ENCODE data around the gene HCST.
"Not testable (repeated sequence)": the region's sequence is repeated elsewhere in the genome, so short reads cannot be mapped to it uniquely, and the experiment has no call there.

Gene HCST

DNA sequence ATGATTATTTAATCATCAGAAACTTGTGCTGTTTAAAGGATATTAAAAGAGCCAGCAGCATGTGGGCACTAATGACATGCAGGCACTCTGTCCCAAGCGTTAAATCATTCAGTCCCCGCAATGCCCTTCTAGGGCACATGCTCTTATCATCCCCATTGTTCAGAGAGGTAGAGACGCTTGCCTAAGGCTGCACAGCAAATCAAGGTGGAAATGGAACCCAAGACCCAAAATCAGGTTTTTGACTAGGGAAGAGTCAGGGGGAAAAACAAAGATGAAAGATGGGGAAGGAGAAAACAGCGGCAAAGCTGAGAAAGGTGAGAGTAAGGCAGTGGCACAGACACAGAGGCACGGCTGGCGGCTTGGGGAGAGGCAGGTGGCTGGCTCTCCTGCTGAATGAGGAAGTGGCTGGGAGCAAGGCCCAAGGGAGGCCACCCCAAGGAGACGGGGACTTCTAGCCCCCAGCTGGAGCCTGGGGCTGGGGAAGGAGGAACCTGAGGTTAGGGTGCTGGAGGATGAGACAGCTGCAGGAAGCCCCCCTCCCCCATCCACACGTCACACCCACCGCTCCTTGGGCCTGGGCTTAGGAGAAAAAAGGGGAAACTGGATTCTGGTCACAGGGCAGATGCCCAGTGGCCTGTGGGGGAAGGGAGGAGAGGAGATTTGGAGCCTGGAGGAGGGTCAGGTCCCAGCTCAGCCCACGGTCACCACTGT lies 6.8 kb downstream of the HCST start:
- Histone ChIP-seq H3K14ac (ENCODE audit: low read length) (no peak overlapping the region), H2AK5ac (ENCODE audit: low read depth, low read length) (no peak overlapping the region), H3K27me3 (ENCODE audit: control insufficient read depth in 3 of 3, insufficient read depth in 3 of 3, low read depth in 1 of 3, low read length in 3 of 3) (peaks cover 0 to 10% (median 0%) of the 10 kb centered on the region in 3 experiments), H2BK15ac (ENCODE audit: low read length) (peak overlapping the region; percentile 77), H3K79me1 (ENCODE audit: low read depth, low read length) (no peaks in the 10 kb centered on the region), H3K36me3 (replicated peaks in 1 of 2; ENCODE audit: control insufficient read depth in 2 of 2, insufficient read depth in 2 of 2, low read length in 2 of 2) (no peaks in the 10 kb centered on the region), H4K91ac (ENCODE audit: low read depth, low read length, poor library complexity) (no peak overlapping the region), H3K4me2 (ENCODE audit: insufficient read depth, low read length, poor library complexity, severe bottlenecking) (no peak overlapping the region), H2BK12ac (ENCODE audit: low read length) (no peak overlapping the region), H3K27ac (replicated peaks; ENCODE audit: low read length) (no peak overlapping the region), H2BK5ac (ENCODE audit: low read length) (no peak overlapping the region), H2AFZ (ENCODE audit: low read length) (peak overlapping the region; percentile 56), H4K8ac (ENCODE audit: low read depth, low read length) (no peak overlapping the region), H3K23ac (ENCODE audit: low read depth, low read length, poor library complexity) (no peak overlapping the region), H3K9me3 (replicated peaks in 1 of 2; ENCODE audit: control insufficient read depth in 2 of 2, insufficient read depth in 1 of 2, low read depth in 1 of 2, low read length in 2 of 2) (no peaks in the 10 kb centered on the region), H3K4ac (ENCODE audit: low read length) (no peak overlapping the region), H3K4me3 (ENCODE audit: low read length in 2 of 2) (no peak overlapping the region), H3K9ac (ENCODE audit: low read depth, low read length, poor library complexity) (no peak overlapping the region), H3K18ac (ENCODE audit: low read length) (peak overlapping the region; percentile 77), H3K4me1 (ENCODE audit: control insufficient read depth in 2 of 2, insufficient read depth in 1 of 2, low read depth in 1 of 2, low read length in 2 of 2) (peaks cover 5 to 12% of the 10 kb centered on the region in 2 donors), H2BK120ac (ENCODE audit: low read depth, low read length) (no peak overlapping the region)
- no peak for DNase-seq (ENCODE audit: low spot score)
- WGBS, 2 donors (ENCODE audit: extremely low coverage in 2 of 2, insufficient read length in 2 of 2, insufficient replicate concordance in 1 of 2) = no CpG with 5 or more reads among the region's 10 CpGs

DNA sequence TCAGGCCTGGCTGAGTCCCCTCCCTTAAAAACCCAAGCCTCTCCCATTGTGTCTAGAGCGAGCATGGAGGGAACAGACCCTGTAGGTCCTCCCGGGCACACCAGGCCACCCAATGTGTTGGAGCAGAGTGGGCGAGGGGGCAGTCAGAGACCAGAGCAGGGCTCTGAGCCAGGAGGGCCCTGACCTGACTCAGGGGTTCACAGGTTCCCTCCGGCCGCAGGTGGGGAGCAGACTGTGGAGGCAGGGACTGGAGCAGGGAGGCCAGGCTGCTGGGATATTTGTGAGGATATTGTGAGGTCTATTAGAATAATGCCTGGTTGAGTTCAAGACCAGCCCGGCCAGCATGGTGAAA lies 7.3 kb downstream of the HCST start:
- no peak overlapping the region for H3K4ac ChIP-seq (ENCODE audit: low read length)
- no peak overlapping the region for H3K9ac ChIP-seq (ENCODE audit: low read depth, low read length, poor library complexity)
- no peak overlapping the region for H3K23ac ChIP-seq (ENCODE audit: low read depth, low read length, poor library complexity)

DNA sequence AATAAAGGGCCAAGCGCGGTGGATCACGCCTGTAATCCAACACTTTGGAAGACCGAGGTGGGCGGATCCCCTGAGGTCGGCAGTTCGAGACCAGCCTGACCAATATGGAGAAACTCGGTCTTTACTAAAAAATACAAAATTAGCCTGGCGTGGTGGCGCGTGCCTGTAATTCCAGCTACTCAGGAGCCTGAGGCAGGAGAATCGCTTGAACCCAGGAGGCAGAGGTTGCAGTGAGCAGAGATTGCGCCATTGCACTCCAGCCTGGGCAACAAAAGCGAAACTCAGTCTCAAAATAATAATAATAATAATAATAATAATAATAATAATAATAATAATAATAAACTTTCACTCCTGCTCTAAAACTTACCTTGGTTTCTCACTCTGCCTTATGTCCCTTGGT lies 8.0 kb downstream of the HCST start:
- not testable (repeated sequence) for H3K4me3 ChIP-seq (ENCODE audit: low read length in 2 of 2); H3K27ac ChIP-seq (replicated peaks; ENCODE audit: low read length); H2BK120ac ChIP-seq (ENCODE audit: low read depth, low read length); H3K79me1 ChIP-seq (ENCODE audit: low read depth, low read length); H3K23ac ChIP-seq (ENCODE audit: low read depth, low read length, poor library complexity); H2AFZ ChIP-seq (ENCODE audit: low read length); H4K8ac ChIP-seq (ENCODE audit: low read depth, low read length); H2BK5ac ChIP-seq (ENCODE audit: low read length); H3K4me2 ChIP-seq (ENCODE audit: insufficient read depth, low read length, poor library complexity, severe bottlenecking); H4K91ac ChIP-seq (ENCODE audit: low read depth, low read length, poor library complexity); H3K14ac ChIP-seq (ENCODE audit: low read length); H3K27me3 ChIP-seq (ENCODE audit: control insufficient read depth in 3 of 3, insufficient read depth in 3 of 3, low read depth in 1 of 3, low read length in 3 of 3); H3K9ac ChIP-seq (ENCODE audit: low read depth, low read length, poor library complexity); H3K4ac ChIP-seq (ENCODE audit: low read length); H3K36me3 ChIP-seq (replicated peaks in 1 of 2; ENCODE audit: control insufficient read depth in 2 of 2, insufficient read depth in 2 of 2, low read length in 2 of 2); DNase-seq (ENCODE audit: low spot score); H2AK5ac ChIP-seq (ENCODE audit: low read depth, low read length); H3K18ac ChIP-seq (ENCODE audit: low read length); H2BK15ac ChIP-seq (ENCODE audit: low read length); H3K9me3 ChIP-seq (replicated peaks in 1 of 2; ENCODE audit: control insufficient read depth in 2 of 2, insufficient read depth in 1 of 2, low read depth in 1 of 2, low read length in 2 of 2); H2BK12ac ChIP-seq (ENCODE audit: low read length)
- peaks cover 5 to 12% of the 10 kb centered on the region in 2 donors for H3K4me1 ChIP-seq (ENCODE audit: control insufficient read depth in 2 of 2, insufficient read depth in 1 of 2, low read depth in 1 of 2, low read length in 2 of 2)
- WGBS, 2 donors (ENCODE audit: extremely low coverage in 2 of 2, insufficient read length in 2 of 2, insufficient replicate concordance in 1 of 2) = no CpG with 5 or more reads among the region's 14 CpGs

More for the DNA sequence above, 7.3 kb downstream of the HCST start:
- Histone ChIP-seq H3K4me3 (ENCODE audit: low read length in 2 of 2) (no peak overlapping the region), H2BK120ac (ENCODE audit: low read depth, low read length) (no peak overlapping the region), H3K9me3 (replicated peaks in 1 of 2; ENCODE audit: control insufficient read depth in 2 of 2, insufficient read depth in 1 of 2, low read depth in 1 of 2, low read length in 2 of 2) (no peaks in the 10 kb centered on the region), H4K91ac (ENCODE audit: low read depth, low read length, poor library complexity) (no peak overlapping the region), H3K27ac (replicated peaks; ENCODE audit: low read length) (no peak overlapping the region), H3K79me1 (ENCODE audit: low read depth, low read length) (no peaks in the 10 kb centered on the region), H3K14ac (ENCODE audit: low read length) (no peak overlapping the region), H3K27me3 (ENCODE audit: control insufficient read depth in 3 of 3, insufficient read depth in 3 of 3, low read depth in 1 of 3, low read length in 3 of 3) (peaks cover 0 to 5% (median 0%) of the 10 kb centered on the region in 3 experiments), H2AK5ac (ENCODE audit: low read depth, low read length) (no peak overlapping the region), H3K18ac (ENCODE audit: low read length) (peak overlapping the region; percentile 77), H3K36me3 (replicated peaks in 1 of 2; ENCODE audit: control insufficient read depth in 2 of 2, insufficient read depth in 2 of 2, low read length in 2 of 2) (no peaks in the 10 kb centered on the region), H3K4me1 (ENCODE audit: control insufficient read depth in 2 of 2, insufficient read depth in 1 of 2, low read depth in 1 of 2, low read length in 2 of 2) (peaks cover 5 to 12% of the 10 kb centered on the region in 2 donors), H2BK15ac (ENCODE audit: low read length) (peak overlapping the region; percentile 77), H4K8ac (ENCODE audit: low read depth, low read length) (no peak overlapping the region), H3K4me2 (ENCODE audit: insufficient read depth, low read length, poor library complexity, severe bottlenecking) (no peak overlapping the region), H2BK12ac (ENCODE audit: low read length) (no peak overlapping the region), H2BK5ac (ENCODE audit: low read length) (no peak overlapping the region), H2AFZ (ENCODE audit: low read length) (peak overlapping the region; percentile 56)
- WGBS, 2 donors (ENCODE audit: extremely low coverage in 2 of 2, insufficient read length in 2 of 2, insufficient replicate concordance in 1 of 2) = no CpG with 5 or more reads among the region's 6 CpGs
- no peak for DNase-seq (ENCODE audit: low spot score)

DNA sequence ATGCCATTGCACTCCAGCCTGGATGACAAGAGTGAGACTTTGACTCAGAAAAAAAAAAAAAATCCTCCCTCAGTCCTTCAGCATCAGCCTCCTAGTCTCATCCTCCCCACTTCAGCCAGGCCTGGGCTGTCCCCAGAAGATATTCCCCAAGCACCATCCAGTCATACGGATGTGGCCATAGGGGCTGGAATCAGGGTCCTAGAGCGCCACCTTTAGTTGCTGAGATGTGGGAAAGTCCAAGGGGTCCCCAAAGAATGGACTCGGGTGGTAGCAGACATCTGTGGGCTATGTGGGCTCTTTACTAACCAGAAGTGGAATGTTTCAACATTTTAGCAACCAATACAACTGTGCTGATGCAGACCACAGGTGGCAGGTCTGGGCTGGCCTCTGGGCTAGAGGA lies 8.8 kb downstream of the HCST start:
- H4K91ac ChIP-seq (ENCODE audit: low read depth, low read length, poor library complexity) = no peak overlapping the region
- no peak overlapping the region for H4K8ac ChIP-seq (ENCODE audit: low read depth, low read length)
- H2BK15ac ChIP-seq (ENCODE audit: low read length) = no peak overlapping the region
- H3K27me3 ChIP-seq (ENCODE audit: control insufficient read depth in 3 of 3, insufficient read depth in 3 of 3, low read depth in 1 of 3, low read length in 3 of 3) = peaks cover 0 to 3% (median 0%) of the 10 kb centered on the region in 3 experiments
- H3K18ac ChIP-seq (ENCODE audit: low read length) = no peak overlapping the region
- peaks cover 5 to 12% of the 10 kb centered on the region in 2 donors for H3K4me1 ChIP-seq (ENCODE audit: control insufficient read depth in 2 of 2, insufficient read depth in 1 of 2, low read depth in 1 of 2, low read length in 2 of 2)
- WGBS, 2 donors (ENCODE audit: extremely low coverage in 2 of 2, insufficient read length in 2 of 2, insufficient replicate concordance in 1 of 2) = no CpG with 5 or more reads among the region's 3 CpGs
- no peak overlapping the region for H2AFZ ChIP-seq (ENCODE audit: low read length)
- H3K4ac ChIP-seq (ENCODE audit: low read length) = no peak overlapping the region
- no peak overlapping the region for H2AK5ac ChIP-seq (ENCODE audit: low read depth, low read length)
- no peak overlapping the region for H3K14ac ChIP-seq (ENCODE audit: low read length)
- no peak overlapping the region for H3K9ac ChIP-seq (ENCODE audit: low read depth, low read length, poor library complexity)
- DNase-seq (ENCODE audit: low spot score) = no peak
- H3K23ac ChIP-seq (ENCODE audit: low read depth, low read length, poor library complexity) = no peak overlapping the region
- H2BK12ac ChIP-seq (ENCODE audit: low read length) = no peak overlapping the region
- no peak overlapping the region for H3K4me3 ChIP-seq (ENCODE audit: low read length in 2 of 2)
- no peaks in the 10 kb centered on the region for H3K36me3 ChIP-seq (replicated peaks in 1 of 2; ENCODE audit: control insufficient read depth in 2 of 2, insufficient read depth in 2 of 2, low read length in 2 of 2)
- H3K27ac ChIP-seq (replicated peaks; ENCODE audit: low read length) = no peak overlapping the region
- no peaks in the 10 kb centered on the region for H3K9me3 ChIP-seq (replicated peaks in 1 of 2; ENCODE audit: control insufficient read depth in 2 of 2, insufficient read depth in 1 of 2, low read depth in 1 of 2, low read length in 2 of 2)
- H3K4me2 ChIP-seq (ENCODE audit: insufficient read depth, low read length, poor library complexity, severe bottlenecking) = no peak overlapping the region
- H3K79me1 ChIP-seq (ENCODE audit: low read depth, low read length) = no peaks in the 10 kb centered on the region
- no peak overlapping the region for H2BK5ac ChIP-seq (ENCODE audit: low read length)
- no peak overlapping the region for H2BK120ac ChIP-seq (ENCODE audit: low read depth, low read length)
